Fibroblast of villous mesenchyme (primary cell): Measurements from ENCODE around the gene LEP. TPM values are rescaled to one million over a fixed set of nuclear protein-coding genes. Genes with fewer than 3 reads are reported as not detected.

ENCODE experiments used
- DNase-seq: peaks from one replicate; pipeline ENCODE4 v3.0.0-alpha.2; 2010; ENCODE audit warnings: low read depth
- H3K4me3 ChIP-seq: 2 replicates; pipeline ENCODE4 v1.5.1; 2011; ENCODE audit warnings: low read depth, mild to moderate bottlenecking, low read length
- total RNA-seq: library from RNA; depleted of rRNA; stranded (reverse); fragments of >200 nt; gene quantifications from 2 replicates; pipeline ENCODE4 v1.2.3, GENCODE V29; 2012
- TF ChIP-seq, protein P1 (sequence below): IDR thresholded peaks from 2 replicates; pipeline ENCODE4 v1.5.1; 2012; ENCODE audit warnings: low read depth, mild to moderate bottlenecking, low read length; ENCODE audit not compliant: insufficient read depth

The LEP gene
- total RNA-seq, 1 donor = not detected

DNA sequence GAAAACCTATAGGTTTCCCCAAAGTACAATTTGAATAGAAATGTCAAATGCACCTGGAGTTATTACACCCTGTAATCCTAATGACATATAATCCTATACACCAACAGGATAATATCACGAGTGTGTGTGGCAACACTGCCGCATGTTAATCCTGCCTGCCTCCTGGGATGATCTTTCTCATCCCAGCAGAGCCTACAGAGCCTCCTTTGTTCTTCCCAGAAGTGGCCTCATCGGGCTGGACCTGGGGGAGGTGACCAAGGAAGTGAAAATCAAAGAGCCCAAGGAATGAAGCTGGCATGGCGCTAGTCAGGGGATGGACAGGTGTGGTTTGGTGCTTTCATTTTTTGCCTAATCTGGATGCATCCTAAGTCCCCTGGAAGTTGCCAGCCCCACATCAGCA lies 29.5 kb upstream of the LEP start:
- H3K4me3 ChIP-seq = no peak overlapping the region
- DNase-seq = no peak
- TF ChIP-seq, protein P1, sequence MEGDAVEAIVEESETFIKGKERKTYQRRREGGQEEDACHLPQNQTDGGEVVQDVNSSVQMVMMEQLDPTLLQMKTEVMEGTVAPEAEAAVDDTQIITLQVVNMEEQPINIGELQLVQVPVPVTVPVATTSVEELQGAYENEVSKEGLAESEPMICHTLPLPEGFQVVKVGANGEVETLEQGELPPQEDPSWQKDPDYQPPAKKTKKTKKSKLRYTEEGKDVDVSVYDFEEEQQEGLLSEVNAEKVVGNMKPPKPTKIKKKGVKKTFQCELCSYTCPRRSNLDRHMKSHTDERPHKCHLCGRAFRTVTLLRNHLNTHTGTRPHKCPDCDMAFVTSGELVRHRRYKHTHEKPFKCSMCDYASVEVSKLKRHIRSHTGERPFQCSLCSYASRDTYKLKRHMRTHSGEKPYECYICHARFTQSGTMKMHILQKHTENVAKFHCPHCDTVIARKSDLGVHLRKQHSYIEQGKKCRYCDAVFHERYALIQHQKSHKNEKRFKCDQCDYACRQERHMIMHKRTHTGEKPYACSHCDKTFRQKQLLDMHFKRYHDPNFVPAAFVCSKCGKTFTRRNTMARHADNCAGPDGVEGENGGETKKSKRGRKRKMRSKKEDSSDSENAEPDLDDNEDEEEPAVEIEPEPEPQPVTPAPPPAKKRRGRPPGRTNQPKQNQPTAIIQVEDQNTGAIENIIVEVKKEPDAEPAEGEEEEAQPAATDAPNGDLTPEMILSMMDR = no peak

DNA sequence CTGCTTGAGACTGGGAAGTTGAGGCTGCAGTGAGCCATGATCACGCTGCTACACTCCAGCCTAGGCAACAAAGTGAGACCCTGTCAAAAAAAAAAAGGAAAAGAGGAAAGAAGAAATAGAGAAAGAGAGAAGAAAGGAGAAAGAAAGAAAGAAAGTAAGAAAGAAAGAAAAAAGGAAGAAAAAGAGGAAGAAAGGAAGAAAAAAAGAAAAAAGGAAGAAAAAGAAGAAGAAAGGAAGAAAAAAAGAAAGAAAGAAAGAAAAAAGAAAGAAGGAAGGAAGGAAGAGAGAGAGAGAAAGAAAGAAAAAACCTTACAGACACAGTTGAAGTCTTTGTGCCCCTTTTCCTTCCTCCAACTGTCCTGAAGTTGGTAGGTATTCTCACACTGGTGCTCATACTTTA lies 26.6 kb upstream of the LEP start:
- DNase-seq = no peak
- TF ChIP-seq, protein P1 = no peak

DNA sequence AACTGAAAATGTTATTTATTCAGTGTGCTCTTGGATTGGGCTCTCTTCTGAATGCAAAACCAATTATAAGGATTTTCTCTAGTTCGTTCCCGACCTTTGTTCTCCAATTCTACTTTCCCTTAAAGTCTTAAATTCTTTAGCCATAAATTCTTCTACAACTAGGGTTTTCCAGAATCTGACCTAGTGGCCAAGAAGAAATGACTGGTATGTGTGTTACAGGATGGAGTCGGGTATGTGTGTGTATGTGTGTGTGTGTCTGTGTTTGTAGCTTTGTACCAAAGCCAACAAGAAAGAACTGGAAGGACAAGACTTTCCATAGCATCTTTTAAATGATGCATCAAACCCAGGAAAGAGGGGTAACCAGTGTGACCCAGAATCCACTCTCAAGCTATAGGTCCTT lies 25.8 kb upstream of the LEP start:
- peak; percentile 58 for DNase-seq
- TF ChIP-seq, protein P1 = no peak
- no peak overlapping the region for H3K4me3 ChIP-seq

More for the DNA sequence above, 26.6 kb upstream of the LEP start:
- no peak overlapping the region for H3K4me3 ChIP-seq

DNA sequence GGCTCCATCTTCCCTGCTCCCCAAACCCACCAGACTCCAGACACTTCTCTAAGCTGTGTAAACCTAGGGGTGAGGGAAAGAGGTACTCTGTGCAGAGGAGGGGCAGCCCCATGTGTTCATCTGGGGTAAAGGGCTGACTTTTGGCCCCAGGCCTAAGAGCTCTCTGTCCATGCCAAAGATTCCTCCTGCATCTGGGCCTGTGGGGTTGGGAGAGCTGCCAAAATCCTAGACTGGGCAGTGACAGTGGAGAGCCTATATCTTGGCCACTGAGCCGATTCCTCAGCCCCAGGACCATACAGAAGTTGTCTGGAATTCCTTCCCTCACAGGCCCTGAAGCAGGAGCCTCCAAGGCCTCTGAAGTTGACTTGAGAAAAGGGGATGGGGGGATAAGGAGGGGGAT lies 25.3 kb upstream of the LEP start:
- TF ChIP-seq, protein P1 = no peak
- H3K4me3 ChIP-seq = no peak overlapping the region
- DNase-seq = peak; percentile 18

DNA sequence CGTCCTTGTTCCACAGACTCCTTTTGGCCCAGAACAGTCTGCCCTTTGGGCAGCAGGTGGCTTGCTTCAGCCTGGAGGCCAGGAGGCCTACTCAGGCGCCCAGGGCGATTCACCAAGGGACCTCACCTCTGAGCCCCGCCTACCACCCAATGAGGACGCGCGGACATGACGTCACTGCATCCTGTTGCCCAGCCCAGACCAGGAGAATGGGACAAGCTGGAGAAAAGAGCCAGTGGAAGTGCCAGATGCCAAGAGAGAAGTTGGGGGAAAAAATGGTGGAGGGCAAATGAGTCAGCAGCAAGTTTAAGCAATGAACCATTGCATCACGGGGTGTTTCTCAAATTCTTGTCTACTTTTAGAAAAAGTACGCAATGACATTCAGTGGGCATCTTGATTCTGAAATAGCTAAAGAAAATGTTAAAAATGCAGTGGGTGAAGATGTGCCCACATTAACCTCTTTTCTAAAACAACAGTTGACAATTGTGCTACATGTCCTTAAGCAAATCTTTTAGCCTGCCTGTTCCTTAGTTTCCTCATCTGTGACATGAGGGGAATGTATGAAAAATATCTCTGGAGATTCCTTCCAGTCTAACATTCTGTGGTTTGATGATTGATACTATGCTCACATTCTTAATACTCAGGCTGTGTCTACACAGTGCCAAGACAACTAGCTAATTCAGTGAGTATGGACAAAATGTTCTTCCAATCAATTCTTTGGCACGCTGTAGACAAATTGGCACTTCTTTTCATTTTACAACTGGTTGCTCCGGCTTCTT lies 23.9 kb upstream of the LEP start:
- DNase-seq = peak; percentile 31
- no peak overlapping the region for H3K4me3 ChIP-seq
- TF ChIP-seq, protein P1 = no peak

DNA sequence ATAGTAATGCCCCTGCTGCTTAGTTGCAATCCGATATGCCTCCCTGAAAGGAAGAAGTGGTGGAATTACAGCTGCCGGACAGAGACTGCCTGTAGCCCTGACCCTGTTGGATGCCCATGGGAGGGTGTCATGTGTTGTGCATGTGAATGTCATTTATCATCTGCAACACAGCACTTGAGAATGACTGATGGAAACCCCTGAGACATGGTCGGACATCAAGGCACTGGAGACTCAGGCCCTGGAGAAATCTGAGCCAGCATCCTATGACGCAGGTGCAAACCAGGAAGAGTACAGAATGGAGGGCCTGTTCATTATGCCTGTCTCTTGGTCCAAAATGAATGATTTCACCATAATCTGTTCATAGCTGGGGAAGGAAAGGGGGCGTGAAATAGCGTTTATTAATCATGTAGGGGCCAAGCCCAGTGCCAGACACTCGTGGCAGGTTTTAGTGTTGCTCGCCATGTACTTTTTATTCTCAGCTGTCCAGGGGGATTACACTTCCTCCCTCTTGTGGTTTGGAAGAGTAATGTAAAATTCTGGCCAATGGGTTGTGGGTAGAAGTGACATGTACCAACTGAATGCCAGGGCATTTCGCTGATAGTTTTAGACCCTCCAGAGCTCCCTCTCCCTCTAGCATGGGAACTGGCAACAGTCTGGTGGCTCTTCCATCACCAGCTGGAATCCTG lies 23.0 kb upstream of the LEP start:
- no peak overlapping the region for H3K4me3 ChIP-seq
- TF ChIP-seq, protein P1 = peak; percentile 23
- DNase-seq = no peak
